GM18498 (cell line): ENCODE measurements around the gene XYLT1.

Experiments
- ATAC-seq: cut with Tn5 transposase; IDR thresholded peaks from one replicate; pipeline ENCODE4 v1.9.1; 2021; ENCODE audit warnings: mild to moderate bottlenecking, moderate library complexity; ENCODE audit not compliant: unreplicated experiment

XYLT1 gene

GRCh38 chr16:17295948-17296347 is 174.8 kb downstream of the XYLT1 start:
- no peak for ATAC-seq

GRCh38 chr16:17294856-17295255 is 175.9 kb downstream of the XYLT1 start:
- ATAC-seq = no peak

DNA sequence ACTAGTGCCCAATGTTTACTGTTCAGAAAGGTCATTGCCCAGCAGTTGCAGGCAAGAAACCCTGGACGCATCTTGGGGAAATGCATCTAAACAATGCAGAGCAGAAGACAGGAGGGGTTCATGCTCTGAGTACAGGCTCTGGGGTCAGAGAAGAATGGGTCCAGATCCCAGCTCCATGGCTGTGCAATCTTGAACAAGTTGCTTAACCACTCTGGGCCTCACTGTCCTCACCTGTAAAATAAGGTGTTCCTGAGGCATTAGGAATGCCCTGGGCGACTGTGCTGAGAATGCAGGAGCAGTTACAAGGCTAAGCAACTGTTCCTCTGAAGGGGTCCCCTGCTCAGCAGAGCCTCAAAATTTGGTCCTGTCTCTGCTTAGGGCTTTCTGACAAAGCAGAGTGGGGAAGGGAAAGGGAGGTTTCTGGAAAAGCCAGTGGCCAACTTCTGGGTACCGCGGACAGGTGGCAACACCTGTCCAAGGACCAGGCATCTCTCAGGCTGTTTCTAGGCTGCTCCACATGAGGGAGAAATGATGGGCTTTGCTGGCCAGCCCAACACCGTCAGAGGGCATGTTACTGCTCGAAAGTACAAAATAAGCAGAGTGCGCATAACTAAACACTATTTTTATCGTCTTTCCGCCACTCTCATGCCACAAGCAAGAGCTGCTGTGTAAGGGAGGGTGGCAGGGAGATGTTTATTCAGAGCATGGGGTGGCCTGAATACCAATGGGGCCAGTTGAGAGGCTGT is 176.8 kb downstream of the XYLT1 start:
- no peak for ATAC-seq

DNA sequence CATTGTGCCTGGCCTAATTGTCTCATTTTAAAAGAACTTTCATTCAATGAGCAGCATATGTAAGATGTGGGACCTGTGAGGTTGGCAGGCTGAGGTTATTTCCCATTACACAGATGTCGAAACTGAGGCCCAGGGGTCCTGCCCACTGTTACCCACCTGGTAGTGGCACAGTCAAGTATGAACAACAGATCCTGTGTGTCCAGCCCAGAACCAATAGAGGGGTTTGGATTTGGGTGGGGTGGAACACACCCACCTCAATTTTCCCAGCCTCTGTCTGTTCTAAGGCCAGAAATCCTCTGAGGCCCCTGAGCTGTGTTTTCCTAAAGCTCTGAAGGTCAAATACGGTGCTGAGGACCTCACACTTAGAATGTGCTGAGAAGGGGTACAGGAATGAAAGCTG is 179.5 kb downstream of the XYLT1 start:
- ATAC-seq = no peak

DNA sequence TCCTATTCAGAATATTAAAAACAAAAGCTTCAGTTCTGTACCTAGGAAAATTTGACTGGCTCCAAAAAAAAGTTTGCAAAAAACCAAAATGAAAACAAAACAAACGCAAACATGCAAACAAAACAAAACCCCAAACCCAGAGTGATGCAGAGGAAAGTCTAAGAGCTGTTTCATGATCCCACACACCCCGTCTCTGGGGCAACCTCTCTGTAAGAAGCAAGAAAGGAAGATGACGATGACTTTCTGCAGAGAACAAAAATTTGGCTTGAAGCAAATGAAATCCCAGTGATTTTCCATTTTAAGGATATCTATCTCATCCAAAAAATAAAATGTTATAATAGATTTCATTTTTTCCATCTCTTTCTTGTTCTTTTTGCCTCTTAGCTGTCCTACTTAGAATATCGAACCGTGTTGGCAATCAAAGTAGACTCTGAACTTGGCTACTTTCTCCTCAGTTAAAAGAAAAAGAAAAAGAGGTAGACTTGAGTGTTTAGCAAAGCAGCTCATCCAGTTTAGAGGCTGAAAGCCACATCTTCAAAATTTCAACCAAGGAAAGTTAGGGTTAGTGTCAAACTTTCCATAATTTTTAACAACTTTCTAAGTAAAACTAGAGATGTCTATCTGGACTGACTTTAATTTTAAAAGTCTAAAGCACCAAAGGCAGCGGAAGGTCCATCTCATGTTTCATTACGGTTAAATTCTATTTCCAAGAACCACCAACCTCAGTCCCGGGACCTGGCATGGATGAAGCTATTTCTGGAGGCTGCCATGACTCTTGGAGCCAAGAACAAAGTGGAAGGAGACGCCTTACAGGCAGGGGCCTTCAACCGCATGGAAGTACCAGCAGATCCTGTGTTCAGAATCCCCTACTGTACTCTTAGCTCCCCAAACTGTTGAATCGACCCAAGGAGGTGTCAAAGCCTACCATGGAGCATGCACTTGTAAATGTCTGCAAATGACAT is 180.8 kb downstream of the XYLT1 start:
- ATAC-seq = no peak

GRCh38 chr16:17289050-17289449 is 181.7 kb downstream of the XYLT1 start:
- no peak for ATAC-seq

DNA sequence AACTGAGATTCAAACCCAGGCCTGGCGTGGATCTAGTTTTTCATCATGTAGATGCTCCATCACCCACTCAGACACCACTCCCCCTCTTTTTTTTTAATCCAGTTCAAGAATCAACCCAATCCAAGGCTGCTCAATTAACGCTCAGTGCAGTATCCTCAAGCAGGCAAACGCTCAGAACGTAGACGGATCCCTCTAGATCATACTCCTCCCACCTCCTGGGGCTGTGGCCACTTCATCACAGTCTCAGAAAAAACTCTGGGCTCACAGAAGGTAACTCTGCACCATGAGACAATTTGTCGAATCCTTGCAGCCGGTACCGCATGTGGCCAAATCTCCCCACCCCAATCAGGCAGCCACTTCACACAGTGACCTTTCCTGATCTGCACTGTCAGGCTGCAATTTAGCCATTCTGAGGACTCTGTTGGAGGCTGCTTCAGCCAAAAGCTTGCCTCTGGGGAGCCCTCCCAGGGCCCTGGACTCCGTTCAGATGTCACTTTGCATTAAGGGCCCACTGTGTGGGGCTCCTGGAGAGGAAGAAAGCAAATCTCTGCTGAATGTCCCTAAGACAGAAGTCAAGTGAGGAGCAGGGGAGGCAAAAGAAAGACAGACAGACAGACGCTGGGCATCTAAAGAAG is 183.5 kb downstream of the XYLT1 start:
- ATAC-seq = no peak

DNA sequence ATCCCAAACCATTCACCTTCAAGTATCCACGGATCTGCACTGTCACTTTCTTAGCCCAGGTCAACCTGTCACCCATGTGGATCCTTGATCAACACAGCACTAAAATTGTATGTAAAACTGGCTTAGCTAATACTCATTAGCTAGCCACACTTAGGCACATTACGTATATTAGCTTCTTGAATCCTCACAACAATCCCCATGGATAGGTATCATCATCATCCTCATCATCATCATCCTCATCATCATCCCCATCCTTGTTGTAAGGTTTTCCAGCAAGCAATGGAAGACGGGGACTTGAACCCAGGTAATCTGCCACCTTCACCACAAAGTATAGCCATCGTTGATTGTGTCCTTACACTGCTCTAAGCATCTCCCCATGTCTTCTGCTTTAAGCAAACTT is 184.3 kb downstream of the XYLT1 start:
- no peak for ATAC-seq

- ATAC-seq = no peak
Observed at GRCh38 chr16:17283016-17283415, 187.7 kb downstream of the XYLT1 start.

GRCh38 chr16:17282247-17282646 is 188.5 kb downstream of the XYLT1 start:
- ATAC-seq = no peak

- no peak for ATAC-seq
Observed at GRCh38 chr16:17281052-17281451, 189.7 kb downstream of the XYLT1 start.

DNA sequence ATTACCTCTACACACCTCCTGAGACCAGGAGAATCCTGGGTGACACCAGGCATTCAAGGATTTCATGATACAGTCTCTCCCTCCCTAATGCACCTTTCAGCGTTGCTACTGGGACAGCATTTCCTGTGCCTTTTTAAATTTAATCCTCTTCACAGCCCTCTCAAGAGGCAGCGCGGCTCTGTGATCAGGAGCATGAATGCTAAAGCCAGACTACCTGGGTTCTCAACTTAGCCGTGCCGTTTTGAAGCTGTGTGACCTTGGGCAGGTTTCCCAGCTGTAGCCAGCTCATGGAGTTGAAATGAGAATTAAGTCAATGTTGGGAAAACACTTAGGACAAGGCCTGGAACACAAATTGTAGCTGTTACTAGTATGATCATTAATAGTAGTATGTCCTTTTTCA is 191.8 kb downstream of the XYLT1 start:
- no peak for ATAC-seq

DNA sequence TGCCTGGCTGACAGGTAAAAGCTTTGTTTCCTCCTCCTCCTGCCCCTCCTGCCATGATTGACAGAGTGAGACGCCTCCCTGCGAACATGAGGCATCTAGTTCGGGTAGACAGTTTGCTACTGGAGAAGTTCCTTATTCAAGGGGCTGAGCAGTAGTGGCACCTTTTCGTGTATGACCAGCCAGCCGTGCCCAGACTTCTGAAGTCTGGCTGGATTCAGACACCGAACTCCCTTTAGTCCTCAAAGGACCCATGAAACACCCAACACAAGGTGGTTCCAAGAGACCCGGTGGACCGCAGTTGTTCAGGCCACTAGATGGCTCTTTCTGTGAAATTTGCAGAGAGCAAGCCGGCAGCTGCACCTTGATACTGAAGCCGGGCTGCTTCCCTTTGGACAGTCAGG is 192.8 kb downstream of the XYLT1 start:
- ATAC-seq = no peak

DNA sequence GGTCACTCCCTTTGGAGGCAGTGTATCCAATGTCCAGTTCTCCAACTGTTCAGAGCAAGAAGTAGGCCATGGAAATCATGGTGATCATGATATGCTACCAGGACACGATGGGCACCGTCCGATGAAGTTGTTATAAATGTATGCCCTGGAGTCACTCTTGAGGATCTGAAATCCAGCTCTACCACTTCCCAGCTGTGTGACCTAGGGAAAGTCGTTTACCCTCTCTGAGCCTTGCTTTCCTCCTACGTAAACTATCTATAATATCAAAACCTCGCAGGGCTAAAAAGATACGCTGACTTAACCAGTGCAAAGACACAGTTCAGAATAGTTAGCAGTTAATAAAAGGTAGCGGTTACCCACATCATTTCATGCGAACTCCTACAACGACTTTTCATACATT is 194.2 kb downstream of the XYLT1 start:
- ATAC-seq = no peak

GRCh38 chr16:17276010-17276530 is 194.7 kb downstream of the XYLT1 start:
- no peak for ATAC-seq

DNA sequence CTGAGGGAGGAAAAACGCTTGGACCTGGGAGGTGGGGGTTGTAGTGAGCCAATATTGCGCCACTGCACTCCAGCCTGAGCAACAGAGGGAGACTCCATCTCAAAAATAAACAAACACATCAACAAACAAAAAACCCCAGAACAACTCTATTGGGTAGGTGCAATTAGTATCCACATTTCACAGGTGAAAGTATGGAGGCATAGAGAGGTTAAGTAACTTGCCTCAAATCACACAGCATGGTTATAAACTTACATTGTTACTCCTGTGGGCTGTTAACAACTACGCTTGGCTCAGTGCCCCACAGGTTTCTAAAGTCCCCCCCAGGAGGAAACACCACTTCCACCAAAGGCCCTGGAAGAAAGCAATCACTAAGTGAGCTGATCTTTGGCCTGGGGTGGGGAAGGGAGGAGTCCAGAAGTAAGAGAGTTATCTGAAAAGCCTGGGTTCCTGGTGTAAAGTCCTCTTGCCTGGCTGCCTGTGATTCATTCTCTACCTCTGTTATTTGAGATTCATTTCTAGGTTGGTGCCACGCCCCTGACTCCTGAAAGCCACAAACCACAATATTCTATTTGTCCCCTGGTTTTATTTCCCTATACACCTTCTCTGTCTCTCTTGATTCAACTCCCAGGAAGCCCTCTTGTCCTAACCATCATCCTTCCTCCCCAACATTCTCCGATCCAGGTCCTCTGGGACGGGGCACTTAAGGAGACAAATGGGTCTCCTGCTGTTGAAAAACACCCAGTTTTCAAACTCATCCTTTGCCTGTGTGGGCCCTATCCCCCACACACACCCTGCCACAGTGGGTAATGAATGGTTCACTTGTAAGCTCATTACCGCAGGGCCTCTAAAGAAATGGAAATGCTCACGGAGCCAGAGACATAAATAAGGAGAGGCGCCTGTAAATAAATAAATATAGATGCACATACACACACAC is 195.4 kb downstream of the XYLT1 start:
- no peak for ATAC-seq

- ATAC-seq = no peak
Observed at GRCh38 chr16:17273142-17273561, 197.6 kb downstream of the XYLT1 start.

- ATAC-seq = no peak
Observed at GRCh38 chr16:17272716-17273115, 198.0 kb downstream of the XYLT1 start.

- ATAC-seq = no peak
Observed at GRCh38 chr16:17271687-17272086, 199.1 kb downstream of the XYLT1 start.

DNA sequence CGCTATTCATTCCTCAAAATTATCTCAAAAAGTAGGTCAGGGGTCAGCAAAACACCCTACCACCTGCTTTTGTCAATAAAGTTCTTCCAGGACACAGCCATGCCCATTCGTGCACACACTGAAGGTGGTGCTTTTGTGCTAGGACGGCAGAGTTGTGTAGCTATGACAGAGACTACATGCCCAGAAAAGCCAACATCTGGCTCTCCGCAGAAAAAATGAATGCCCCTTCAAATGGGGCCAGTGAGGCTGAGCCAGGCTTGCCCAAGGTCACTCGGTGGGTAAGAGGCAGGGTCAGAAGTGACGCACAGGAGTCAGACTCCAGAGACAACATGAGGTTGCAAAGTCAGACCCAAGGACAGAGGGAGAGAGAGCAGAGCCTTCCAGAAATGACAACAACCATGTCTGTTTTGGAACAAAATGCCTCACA is 200.1 kb downstream of the XYLT1 start:
- ATAC-seq = no peak
